Trophoblast cell (in vitro differentiated cells and primary cell): ENCODE data around the gene NRDE2.

Experiments used
- DNase-seq, 2 donors: peaks; one replicate each; pipeline ENCODE4 v3.0.0-alpha.2; 2016
- H2AFZ ChIP-seq: 2 replicates; pipeline ENCODE4 v1.6.1; 2013; ENCODE audit warnings: low read length, moderate library complexity, mild to moderate bottlenecking; ENCODE audit not compliant: insufficient read depth, poor library complexity
- H2AK5ac ChIP-seq: 2 replicates; pipeline ENCODE4 v1.6.1; 2013; ENCODE audit warnings: mild to moderate bottlenecking, low read length
- H2BK120ac ChIP-seq: 2 replicates; pipeline ENCODE4 v1.6.1; 2013; ENCODE audit warnings: low read length, mild to moderate bottlenecking, moderate library complexity; ENCODE audit not compliant: insufficient read depth, poor library complexity
- H2BK12ac ChIP-seq: 2 replicates; pipeline ENCODE4 v1.6.1; 2013; ENCODE audit warnings: mild to moderate bottlenecking, low read length, moderate library complexity
- H2BK5ac ChIP-seq: 2 replicates; pipeline ENCODE4 v1.6.1; 2013; ENCODE audit warnings: low read length, low read depth, moderate library complexity, mild to moderate bottlenecking; ENCODE audit not compliant: poor library complexity
- H3K14ac ChIP-seq: 2 replicates; pipeline ENCODE4 v1.6.1; 2013; ENCODE audit warnings: mild to moderate bottlenecking, low read length
- H3K18ac ChIP-seq: 2 replicates; pipeline ENCODE4 v1.6.1; 2013; ENCODE audit warnings: mild to moderate bottlenecking, low read length
- H3K23ac ChIP-seq: 2 replicates; pipeline ENCODE4 v1.6.1; 2013; ENCODE audit warnings: low read length
- H3K27ac ChIP-seq: 2 replicates; pipeline ENCODE4 v1.5.1; 2013; ENCODE audit warnings: low read depth, mild to moderate bottlenecking, inconsistent platforms, low read length, moderate library complexity
- H3K27me3 ChIP-seq: 2 replicates; pipeline ENCODE4 v1.6.1; 2013; ENCODE audit warnings: inconsistent platforms, mild to moderate bottlenecking, low read length, moderate library complexity; ENCODE audit not compliant: insufficient read depth
- H3K36me3 ChIP-seq, 2 experiments: 1 replicate in 1 of 2; 2 replicates in 1 of 2; pipeline ENCODE4 v1.6.1; 2013; ENCODE audit warnings: low read length in 2 of 2, mild to moderate bottlenecking in 2 of 2, moderate library complexity in 1 of 2; ENCODE audit not compliant: insufficient read depth in 2 of 2, control insufficient read depth in 1 of 2
- H3K4ac ChIP-seq: 2 replicates; pipeline ENCODE4 v1.6.1; 2013; ENCODE audit warnings: low read depth, mild to moderate bottlenecking, low read length, moderate library complexity
- H3K4me1 ChIP-seq, 2 experiments: 1 replicate in 1 of 2; 2 replicates in 1 of 2; pipeline ENCODE4 v1.6.1; 2013; ENCODE audit warnings: low read length in 2 of 2, mild to moderate bottlenecking in 2 of 2, moderate library complexity in 1 of 2; ENCODE audit not compliant: insufficient read depth in 2 of 2, control insufficient read depth in 1 of 2
- H3K4me2 ChIP-seq: 2 replicates; pipeline ENCODE4 v1.6.1; 2013; ENCODE audit warnings: inconsistent platforms, mild to moderate bottlenecking, low read length, moderate library complexity
- H3K4me3 ChIP-seq: 2 replicates; pipeline ENCODE4 v1.5.1; 2013; ENCODE audit warnings: mild to moderate bottlenecking, low read depth, low read length, inconsistent platforms
- H3K79me1 ChIP-seq: one replicate; pipeline ENCODE4 v1.6.1; 2013; ENCODE audit warnings: low read length
- H3K79me2 ChIP-seq: 2 replicates; pipeline ENCODE4 v1.6.1; 2013; ENCODE audit warnings: low read length, mild to moderate bottlenecking; ENCODE audit not compliant: control insufficient read depth, insufficient read depth, poor library complexity
- H3K9ac ChIP-seq: 2 replicates; pipeline ENCODE4 v1.6.1; 2013; ENCODE audit warnings: mild to moderate bottlenecking, low read length
- H3K9me3 ChIP-seq: 2 replicates; pipeline ENCODE4 v1.6.1; 2013; ENCODE audit warnings: low read depth, mild to moderate bottlenecking, control low read depth, inconsistent platforms, low read length; ENCODE audit not compliant: insufficient read depth
- H4K12ac ChIP-seq: 2 replicates; pipeline ENCODE4 v1.6.1; 2013; ENCODE audit warnings: low read depth, mild to moderate bottlenecking, low read length, moderate library complexity
- H4K8ac ChIP-seq: 2 replicates; pipeline ENCODE4 v1.6.1; 2013; ENCODE audit warnings: low read depth, mild to moderate bottlenecking, low read length, moderate library complexity
- H4K91ac ChIP-seq: one replicate; pipeline ENCODE4 v1.6.1; 2013; ENCODE audit warnings: low read depth, mild to moderate bottlenecking, low read length, moderate library complexity
- WGBS: extraction: QIAGEN DNeasy Blood & Tissue Kit; methylation state at CpG from one replicate; pipeline ENCODE4 v1.1.7; 2013; ENCODE audit warnings: missing lambda C conversion rate; ENCODE audit not compliant: insufficient read length, insufficient coverage; ENCODE audit errors: extremely low coverage; 5-methylcytosine and 5-hydroxymethylcytosine counted together

The NRDE2 gene

GRCh38 chr14:90304502-90304901 lies 27.2 kb downstream of the NRDE2 start:
- Histone ChIP-seq H3K9ac (no peak overlapping the region), H4K91ac (no peak overlapping the region), H2BK5ac (no peak overlapping the region), H3K9me3 (no peaks in the 10 kb centered on the region), H3K79me2 (no peaks in the 10 kb centered on the region), H4K8ac (no peak overlapping the region), H2BK12ac (no peak overlapping the region), H3K4ac (no peak overlapping the region), H2AK5ac (no peak overlapping the region), H3K18ac (no peak overlapping the region), H3K4me3 (no peak overlapping the region), H2AFZ (no peak overlapping the region), H2BK120ac (no peak overlapping the region), H3K14ac (no peak overlapping the region), H3K79me1 (no peaks in the 10 kb centered on the region), H3K4me2 (no peak overlapping the region), H3K36me3 (peaks cover 7 to 20% of the 10 kb centered on the region in 2 experiments), H3K4me1 (no peaks in the 10 kb centered on the region), H4K12ac (no peak overlapping the region), H3K27me3 (no peaks in the 10 kb centered on the region), H3K27ac (no peak overlapping the region), H3K23ac (no peak overlapping the region)
- no peak for DNase-seq

- no peak overlapping the region for H4K8ac ChIP-seq
- H4K91ac ChIP-seq: no peak overlapping the region
- no peaks in the 10 kb centered on the region for H3K9me3 ChIP-seq
- H3K27me3 ChIP-seq: no peaks in the 10 kb centered on the region
- H3K14ac ChIP-seq: no peak overlapping the region
- no peak overlapping the region for H2AK5ac ChIP-seq
- H2AFZ ChIP-seq: no peak overlapping the region
- no peak overlapping the region for H2BK5ac ChIP-seq
- no peak for DNase-seq
- no peak overlapping the region for H3K23ac ChIP-seq
- H3K27ac ChIP-seq: no peak overlapping the region
- H4K12ac ChIP-seq: no peak overlapping the region
- H3K9ac ChIP-seq: no peak overlapping the region
- H3K4me3 ChIP-seq: no peak overlapping the region
- no peaks in the 10 kb centered on the region for H3K79me1 ChIP-seq
- no peak overlapping the region for H2BK12ac ChIP-seq
- no peak overlapping the region for H3K18ac ChIP-seq
- WGBS: no CpG with 5 or more reads among the region's 4 CpGs
- H3K4me2 ChIP-seq: no peak overlapping the region
- H2BK120ac ChIP-seq: no peak overlapping the region
- H3K4ac ChIP-seq: no peak overlapping the region
- H3K79me2 ChIP-seq: no peaks in the 10 kb centered on the region
- peaks cover 4 to 16% of the 10 kb centered on the region in 2 experiments for H3K36me3 ChIP-seq
- no peaks in the 10 kb centered on the region for H3K4me1 ChIP-seq
Observed at GRCh38 chr14:90303473-90303872, 28.3 kb downstream of the NRDE2 start.

- no peak overlapping the region for H2BK120ac ChIP-seq
- H2BK12ac ChIP-seq: no peak overlapping the region
- no CpG with 5 or more reads among the region's 10 CpGs for WGBS
- no peak overlapping the region for H3K4me2 ChIP-seq
- H2AK5ac ChIP-seq: no peak overlapping the region
- H3K79me2 ChIP-seq: no peaks in the 10 kb centered on the region
- no peak overlapping the region for H3K4me3 ChIP-seq
- DNase-seq: no peak
- H3K79me1 ChIP-seq: no peaks in the 10 kb centered on the region
- H3K14ac ChIP-seq: no peak overlapping the region
- peaks cover 4 to 16% of the 10 kb centered on the region in 2 experiments for H3K36me3 ChIP-seq
- H3K4me1 ChIP-seq: no peaks in the 10 kb centered on the region
- H2AFZ ChIP-seq: no peak overlapping the region
- no peaks in the 10 kb centered on the region for H3K9me3 ChIP-seq
- no peak overlapping the region for H3K23ac ChIP-seq
- no peaks in the 10 kb centered on the region for H3K27me3 ChIP-seq
- H4K12ac ChIP-seq: no peak overlapping the region
- H3K9ac ChIP-seq: no peak overlapping the region
- no peak overlapping the region for H3K18ac ChIP-seq
- H2BK5ac ChIP-seq: no peak overlapping the region
- H4K8ac ChIP-seq: no peak overlapping the region
- H3K4ac ChIP-seq: no peak overlapping the region
- H3K27ac ChIP-seq: no peak overlapping the region
- H4K91ac ChIP-seq: no peak overlapping the region
Observed at GRCh38 chr14:90302529-90303303, 29.0 kb downstream of the NRDE2 start.

- no CpG with 5 or more reads among the region's 5 CpGs for WGBS
- no peak overlapping the region for H3K4ac ChIP-seq
Observed at GRCh38 chr14:90301668-90302090, 30.1 kb downstream of the NRDE2 start.

More at GRCh38 chr14:90301668-90302090, 30.1 kb downstream of the NRDE2 start:
- H2AK5ac ChIP-seq: no peak overlapping the region
- no peak overlapping the region for H4K12ac ChIP-seq
- H3K4me3 ChIP-seq: no peak overlapping the region
- no peak overlapping the region for H3K27ac ChIP-seq
- H2AFZ ChIP-seq: no peak overlapping the region
- no peaks in the 10 kb centered on the region for H3K4me1 ChIP-seq
- H3K79me2 ChIP-seq: no peaks in the 10 kb centered on the region
- H3K4me2 ChIP-seq: no peak overlapping the region
- H2BK5ac ChIP-seq: no peak overlapping the region
- H3K9ac ChIP-seq: no peak overlapping the region
- peak in 1 of 2 donors; percentile 51 for DNase-seq
- no peak overlapping the region for H4K8ac ChIP-seq
- H3K9me3 ChIP-seq: no peaks in the 10 kb centered on the region
- H3K18ac ChIP-seq: no peak overlapping the region
- no peak overlapping the region for H4K91ac ChIP-seq
- H2BK120ac ChIP-seq: no peak overlapping the region
- no peak overlapping the region for H3K23ac ChIP-seq
- no peak overlapping the region for H3K14ac ChIP-seq
- no peaks in the 10 kb centered on the region for H3K79me1 ChIP-seq
- no peaks in the 10 kb centered on the region for H3K27me3 ChIP-seq
- H2BK12ac ChIP-seq: no peak overlapping the region
- H3K36me3 ChIP-seq: peaks cover 8 to 16% of the 10 kb centered on the region in 2 experiments
